D341Med (cell line): ENCODE results near the gene RNF168.
"Not testable (repeated sequence)": the region's sequence is repeated elsewhere in the genome, so short reads cannot be mapped to it uniquely, and the experiment has no call there.

Experiments
- DNase-seq: peaks from one replicate; pipeline ENCODE4 v3.0.0; 2012; ENCODE audit warnings: low spot score

RNF168 gene

GRCh38 chr3:196514913-196515621 is 11.5 kb upstream of the RNF168 start, which contains the start of gene SMCO1:
Gene SMCO1, minus strand, starts transcription at chr3:196515346. Its CDS starts 137 bp downstream, at chr3:196515209.
- DNase-seq, result no peak

DNA sequence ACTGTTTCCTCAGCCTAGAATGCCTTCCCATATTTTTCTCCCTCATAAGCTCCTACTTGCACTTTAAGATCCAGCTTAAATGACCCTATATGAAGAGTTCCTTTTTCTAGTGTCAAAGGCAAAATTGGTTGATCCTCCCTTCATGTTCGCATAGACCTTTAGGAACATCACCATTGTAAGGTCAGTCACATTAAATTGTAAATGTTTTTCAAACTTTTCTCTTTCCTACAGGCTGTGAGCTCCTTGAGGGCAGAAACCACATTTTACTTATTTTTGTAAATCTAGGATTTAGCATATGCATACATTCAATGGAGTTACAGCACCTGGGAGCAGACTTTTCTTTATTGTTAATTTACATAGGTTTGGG is 10.8 kb upstream of the RNF168 start:
- DNase-seq, result no peak

DNA sequence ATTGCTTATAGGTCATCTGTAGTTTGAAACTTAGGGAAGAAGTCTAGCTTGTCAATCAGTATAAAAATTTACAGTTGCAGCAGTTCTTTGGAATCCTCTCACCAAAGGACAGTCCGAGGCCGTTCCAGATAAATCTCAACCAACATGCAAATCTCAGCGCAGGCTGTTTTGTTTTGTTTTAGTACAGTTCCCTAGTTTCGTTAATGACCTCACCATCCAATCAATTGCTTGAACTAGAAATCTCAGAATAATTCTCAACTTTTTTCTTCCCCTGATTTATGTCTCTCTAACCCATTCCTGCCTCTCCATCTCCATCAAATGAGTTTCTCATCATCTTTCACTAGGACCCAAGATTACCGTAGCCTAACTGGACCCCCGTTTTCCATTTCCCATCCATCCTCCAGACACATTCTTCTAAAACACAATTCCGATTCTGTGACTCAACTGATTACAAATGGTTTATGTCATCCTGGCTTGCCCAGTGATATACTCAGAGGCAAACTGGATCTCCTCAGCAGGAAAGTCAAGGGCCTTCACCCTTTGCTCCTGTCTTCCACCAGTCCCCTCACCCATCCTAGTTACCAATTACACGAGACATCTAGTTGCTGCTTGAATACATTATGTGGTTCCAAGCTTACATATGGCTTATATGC is 10.3 kb upstream of the RNF168 start:
- no peak for DNase-seq

GRCh38 chr3:196511646-196512425 is 8.3 kb upstream of the RNF168 start:
- DNase-seq, result not testable (repeated sequence)

- DNase-seq, result not testable (repeated sequence)
Measured at GRCh38 chr3:196511108-196511507, 7.5 kb upstream of the RNF168 start.

- DNase-seq, result no peak
Measured at GRCh38 chr3:196506687-196507086, 3.1 kb upstream of the RNF168 start.

DNA sequence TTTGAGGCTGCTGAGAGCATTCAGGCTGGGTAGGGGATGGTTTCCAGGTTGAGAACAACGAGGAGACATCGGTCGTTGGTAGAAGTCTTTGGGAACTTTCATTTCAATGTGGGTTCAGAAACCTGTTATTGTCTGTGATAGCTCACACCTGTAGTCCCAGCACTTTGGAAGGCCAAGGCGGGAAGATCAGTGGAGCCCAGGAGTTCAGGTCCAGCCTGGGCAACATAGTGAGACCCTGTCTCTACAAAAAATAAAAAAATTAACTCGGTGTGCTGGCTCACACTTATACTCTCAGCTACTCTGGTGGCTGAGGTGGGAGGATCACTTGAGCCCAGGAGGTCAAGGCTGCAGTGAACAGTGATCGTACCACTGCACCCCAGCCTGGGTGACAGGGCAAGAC is 988 bp upstream of the RNF168 start:
- no peak for DNase-seq

- not testable (repeated sequence) for DNase-seq
Measured at GRCh38 chr3:196504077-196504398, 470 bp upstream of the RNF168 start.

- peak; percentile 57 for DNase-seq
Measured at GRCh38 chr3:196502775-196503195, 783 bp downstream of the RNF168 start.

DNA sequence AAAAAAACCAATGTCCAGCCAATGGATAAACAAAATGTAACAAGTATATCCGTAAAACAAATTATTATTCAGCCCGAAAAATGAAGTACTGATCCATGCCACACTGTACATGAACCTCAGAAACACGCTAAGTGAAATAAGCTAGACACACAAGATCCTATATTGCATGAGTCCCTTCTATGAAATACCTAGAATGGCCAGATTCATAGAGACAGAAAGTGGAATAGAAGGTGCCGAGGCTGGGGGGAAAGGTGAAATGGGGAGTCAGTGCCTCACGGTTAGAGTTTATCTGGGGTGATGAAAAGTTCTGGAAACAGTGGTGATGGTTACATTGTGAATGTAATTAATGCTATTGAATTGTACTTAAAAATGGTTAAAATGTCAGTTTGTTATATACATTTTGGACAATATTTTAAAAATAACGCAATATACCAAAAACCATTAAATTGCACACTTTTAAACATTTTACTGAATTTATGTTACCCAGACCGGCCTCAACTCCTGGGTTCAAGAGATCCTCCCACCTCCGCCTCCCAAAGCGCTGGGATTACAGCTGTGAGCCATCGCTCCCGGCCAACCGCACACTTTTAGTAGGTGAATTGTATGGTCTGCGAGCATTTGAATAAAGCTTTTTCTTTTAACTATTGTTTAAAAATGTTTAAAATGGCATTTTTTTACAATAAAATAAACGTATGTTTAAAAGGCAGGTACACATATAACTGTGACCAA is 2.1 kb downstream of the RNF168 start:
- no peak for DNase-seq

DNA sequence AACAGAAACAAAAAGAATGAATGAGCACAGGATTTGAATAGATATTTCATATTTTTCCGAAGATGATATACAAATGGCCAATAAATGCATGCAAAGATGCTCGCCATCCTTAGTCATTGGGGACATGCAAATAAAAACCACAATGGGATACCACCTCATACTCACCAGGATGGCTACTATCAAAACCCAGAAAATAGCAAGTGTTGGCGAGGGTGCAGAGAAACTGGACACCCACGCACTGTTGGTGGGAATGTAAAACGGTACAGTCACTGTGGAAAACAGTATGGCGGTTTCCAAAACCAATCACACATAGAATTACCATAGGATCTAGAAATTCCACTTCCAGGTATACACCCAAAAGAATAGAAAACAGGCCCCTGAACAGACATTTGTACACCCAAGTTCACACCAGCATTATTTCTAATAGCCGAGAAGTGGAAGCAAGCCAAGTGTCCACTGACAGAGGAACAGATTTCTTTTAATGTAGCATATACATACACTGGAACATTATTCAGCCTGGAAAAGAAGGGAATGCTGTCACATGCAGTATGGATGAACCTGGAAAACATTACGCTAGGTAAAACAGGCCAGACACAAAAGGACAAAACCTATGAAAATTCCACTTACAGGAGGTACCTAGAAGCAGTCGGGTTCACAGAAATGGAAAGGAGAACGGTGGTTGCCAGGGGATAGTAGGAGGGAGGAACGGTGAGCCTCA is 3.6 kb downstream of the RNF168 start:
- DNase-seq, result no peak

DNA sequence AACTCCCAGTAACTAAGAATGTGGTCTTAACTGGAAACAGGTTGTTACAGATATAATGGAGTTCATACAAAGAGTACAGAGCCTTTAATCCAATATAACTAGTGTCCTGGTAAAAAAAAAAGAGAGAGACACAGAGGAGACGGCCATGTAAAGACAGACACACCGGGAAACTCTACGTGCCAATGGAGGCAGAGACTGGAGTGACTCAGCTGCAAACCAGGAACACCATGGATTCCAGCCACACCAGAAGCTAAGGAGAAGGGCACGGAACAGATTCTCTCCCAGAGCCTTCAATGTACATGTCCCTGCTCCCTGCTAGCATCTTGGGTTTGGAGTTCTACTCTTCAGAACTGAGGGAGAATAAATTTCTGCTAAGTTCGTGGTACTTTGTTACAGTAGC is 4.5 kb downstream of the RNF168 start:
- DNase-seq, result no peak

- DNase-seq, result no peak
Measured at GRCh38 chr3:196498297-196498696, 5.3 kb downstream of the RNF168 start.

DNA sequence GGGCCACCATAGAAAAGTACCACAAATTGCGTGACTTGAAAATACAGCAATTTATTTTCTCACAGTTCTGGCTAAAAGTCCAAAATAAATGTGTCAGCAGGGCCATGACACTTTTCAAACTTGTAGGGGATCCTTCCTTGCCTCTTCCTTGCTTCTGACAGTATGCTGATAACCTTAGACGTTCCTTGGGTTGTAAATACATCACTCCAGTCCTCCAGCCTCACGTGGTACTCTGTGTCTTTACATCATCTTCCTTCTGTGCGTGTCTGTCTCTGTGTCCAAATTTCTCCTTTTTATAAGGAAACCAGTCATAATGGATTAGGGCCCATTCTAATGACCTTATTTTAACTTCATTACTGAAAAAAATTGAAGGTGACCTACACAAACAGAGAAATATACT is 7.4 kb downstream of the RNF168 start:
- no peak for DNase-seq

- no peak for DNase-seq
Measured at GRCh38 chr3:196493292-196493691, 10.3 kb downstream of the RNF168 start.

GRCh38 chr3:196492080-196492479 is 11.5 kb downstream of the RNF168 start:
- DNase-seq, result no peak

DNA sequence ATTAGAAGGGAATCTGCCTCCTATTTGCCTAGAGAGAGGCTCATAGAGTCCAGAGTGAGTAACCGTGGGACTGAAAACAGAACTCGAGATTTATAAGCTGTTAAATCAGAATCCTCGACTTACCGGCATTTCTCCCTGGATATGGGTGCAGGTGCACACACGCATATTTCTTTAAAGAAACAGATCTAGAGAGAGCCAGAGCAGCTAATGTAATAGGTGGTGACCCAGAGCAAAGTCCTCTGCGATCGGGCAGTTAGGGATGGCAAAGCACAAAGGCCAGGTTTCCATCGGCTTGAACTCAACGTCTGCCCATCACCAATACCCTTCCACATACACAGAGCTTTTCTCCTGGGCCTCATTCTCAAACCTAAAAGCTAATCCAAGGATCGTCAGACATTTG is 13.8 kb downstream of the RNF168 start:
- DNase-seq, result no peak

GRCh38 chr3:196486263-196486662 is 17.3 kb downstream of the RNF168 start:
- peak; percentile 53 for DNase-seq

DNA sequence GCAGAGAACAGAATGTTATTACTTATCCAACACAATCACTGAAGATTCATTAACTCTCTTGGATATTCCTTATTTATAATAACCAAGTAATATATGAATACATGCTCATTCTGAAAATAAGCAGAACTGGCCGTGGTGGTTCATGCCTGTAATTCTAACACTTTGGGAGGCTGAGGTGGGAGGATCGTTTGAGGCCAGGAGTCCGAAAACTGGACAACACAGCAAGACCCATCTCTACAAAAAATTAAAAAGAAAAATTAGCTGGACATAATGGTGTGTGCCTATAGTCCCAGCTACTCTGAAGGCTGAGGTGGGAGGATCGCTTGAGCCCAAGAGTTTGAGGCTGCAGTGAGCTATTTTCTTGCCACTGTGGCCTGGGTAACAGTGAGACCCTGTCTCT is 25.9 kb downstream of the RNF168 start:
- DNase-seq, result no peak

- DNase-seq, result no peak
Measured at GRCh38 chr3:196472286-196472685, 31.3 kb downstream of the RNF168 start.

DNA sequence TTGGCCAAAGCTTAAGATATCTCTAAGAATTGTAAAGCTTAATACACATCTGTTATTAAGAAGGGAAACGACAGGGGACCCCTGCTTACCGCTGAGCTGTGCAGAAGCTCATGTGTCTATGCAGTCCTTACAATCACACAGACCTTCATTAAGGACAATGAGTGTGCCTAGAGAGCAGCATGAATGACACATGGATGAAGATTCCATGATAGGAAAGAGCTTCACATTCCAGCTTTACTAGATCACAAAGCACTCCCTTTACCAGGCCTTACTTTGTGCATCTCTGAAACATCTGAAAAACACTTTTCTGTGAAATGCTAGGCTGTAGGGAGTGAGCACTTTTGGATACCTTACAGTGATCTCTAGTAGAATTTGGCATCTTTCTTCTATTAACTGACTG is 32.0 kb downstream of the RNF168 start:
- DNase-seq, result no peak

DNA sequence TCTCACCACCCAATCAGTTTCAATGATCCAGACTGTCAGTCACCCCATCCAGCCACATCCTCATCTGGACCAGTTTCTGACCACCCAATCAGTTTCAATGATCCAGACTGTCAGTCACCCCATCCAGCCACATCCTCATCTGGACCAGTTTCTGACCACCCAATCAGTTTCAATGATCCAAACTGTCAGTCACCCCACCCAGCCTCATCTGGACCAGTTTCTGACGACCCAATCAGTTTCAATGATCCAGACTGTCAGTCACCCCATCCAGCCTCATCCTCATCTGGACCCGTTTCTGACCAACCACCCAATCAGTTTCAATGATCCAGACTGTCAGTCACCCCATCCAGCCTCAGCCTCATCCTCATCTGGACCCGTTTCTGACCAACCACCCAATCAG is 33.4 kb downstream of the RNF168 start:
- not testable (repeated sequence) for DNase-seq
